Right renal pelvis (tissue), 4 donors: ENCODE measurements around the gene TMEM198. TPM values are rescaled to one million over a fixed set of nuclear protein-coding genes. Genes with fewer than 3 reads are reported as not detected.

Source experiments
- DNase-seq, 4 donors: peaks; one replicate each; pipeline ENCODE4 v3.0.0-alpha.2; 2013; ENCODE audit warnings: low read depth in 4 of 4, low spot score in 3 of 4, missing footprints in 1 of 4
- polyA plus RNA-seq, 4 donors: library from polyadenylated mRNA; unstranded; fragments of 120-200 nt; gene quantifications; one replicate each; pipeline ENCODE4 v1.2.1, GENCODE V29; 2013; ENCODE audit not compliant: insufficient read length in 4 of 4

Gene TMEM198, protein sequence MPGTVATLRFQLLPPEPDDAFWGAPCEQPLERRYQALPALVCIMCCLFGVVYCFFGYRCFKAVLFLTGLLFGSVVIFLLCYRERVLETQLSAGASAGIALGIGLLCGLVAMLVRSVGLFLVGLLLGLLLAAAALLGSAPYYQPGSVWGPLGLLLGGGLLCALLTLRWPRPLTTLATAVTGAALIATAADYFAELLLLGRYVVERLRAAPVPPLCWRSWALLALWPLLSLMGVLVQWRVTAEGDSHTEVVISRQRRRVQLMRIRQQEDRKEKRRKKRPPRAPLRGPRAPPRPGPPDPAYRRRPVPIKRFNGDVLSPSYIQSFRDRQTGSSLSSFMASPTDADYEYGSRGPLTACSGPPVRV
- polyA plus RNA-seq, result 1 to 10 TPM; 2.0 to 4.0 (median 2.8) TPM

DNA sequence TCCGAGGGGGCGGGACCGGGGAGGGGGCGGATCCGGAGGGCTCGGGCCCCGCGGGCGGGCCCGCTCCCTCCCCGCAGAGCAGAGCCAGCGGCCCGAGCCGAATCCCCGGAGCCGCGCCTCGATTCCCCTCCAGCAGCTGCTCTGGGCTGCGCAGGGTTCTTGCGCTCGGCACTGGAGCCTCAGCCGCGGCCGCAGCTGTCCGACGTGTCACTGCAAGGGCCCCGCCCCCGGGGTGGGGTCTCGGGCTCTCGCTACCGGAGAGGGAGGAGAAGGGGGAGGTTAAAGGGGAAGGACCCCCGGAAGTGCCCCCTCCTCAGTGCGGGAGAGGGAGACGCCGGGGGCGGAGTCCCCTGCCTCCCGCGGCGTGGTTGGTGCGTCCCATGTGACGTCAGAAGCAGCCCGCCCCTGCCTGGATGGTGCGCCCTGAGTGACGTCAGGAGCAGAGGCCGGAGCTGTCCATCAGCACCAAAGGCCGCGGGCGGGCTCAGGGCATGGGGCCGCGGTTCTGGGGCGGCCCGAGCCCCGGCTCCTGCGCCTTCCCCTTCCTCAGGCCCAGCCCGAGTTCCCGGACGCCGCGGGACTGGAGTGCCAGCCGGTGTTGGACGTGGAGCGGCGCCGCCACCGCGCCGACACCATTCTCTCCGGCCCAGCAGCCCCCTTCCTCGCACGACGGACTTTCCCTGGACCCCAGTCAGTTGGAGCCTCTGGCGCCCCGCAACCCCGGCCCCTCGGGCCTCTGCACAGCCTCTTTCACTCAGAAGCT lies at the start of gene TMEM198, which contains the start of gene CHPF:
Gene TMEM198 (plus strand): TSS at position 433 of the 763 bp plus-strand sequence. CDS start 700 bp downstream, outside the sequence.
Gene CHPF (minus strand): TSS at position 214 of the 763 bp plus-strand sequence. CDS start 271 bp downstream, outside the sequence.
- peak; percentile 94 to 98 (median 97) for DNase-seq

DNA sequence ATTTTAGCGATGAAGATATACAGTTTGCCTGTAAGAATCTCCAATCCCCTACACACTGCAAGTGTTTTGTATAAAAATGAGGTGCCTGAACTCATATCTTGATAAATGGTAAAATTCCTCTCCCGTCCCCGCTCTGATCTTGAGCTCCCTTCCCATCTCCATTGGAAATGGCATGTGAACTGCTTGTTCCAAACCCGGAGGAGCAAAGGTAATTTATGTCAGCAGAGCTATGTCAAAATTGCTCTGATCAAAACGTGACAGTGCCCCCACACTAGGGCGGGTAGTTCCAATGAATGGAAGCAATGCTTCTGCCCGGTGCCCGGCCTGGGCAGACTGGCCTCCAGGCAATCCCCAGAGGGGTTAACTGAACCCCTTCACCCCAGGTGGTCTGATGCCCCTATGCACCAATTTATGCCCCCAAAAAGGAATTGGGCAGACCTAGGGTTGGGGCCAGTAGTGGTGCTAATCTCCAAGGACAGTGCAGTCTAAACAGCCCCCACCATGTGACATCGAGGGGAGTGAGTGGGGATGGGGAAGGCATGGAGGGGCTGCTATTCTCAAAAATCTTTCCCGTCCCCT lies 48.8 kb upstream of the TMEM198 start:
- no peak for DNase-seq

DNA sequence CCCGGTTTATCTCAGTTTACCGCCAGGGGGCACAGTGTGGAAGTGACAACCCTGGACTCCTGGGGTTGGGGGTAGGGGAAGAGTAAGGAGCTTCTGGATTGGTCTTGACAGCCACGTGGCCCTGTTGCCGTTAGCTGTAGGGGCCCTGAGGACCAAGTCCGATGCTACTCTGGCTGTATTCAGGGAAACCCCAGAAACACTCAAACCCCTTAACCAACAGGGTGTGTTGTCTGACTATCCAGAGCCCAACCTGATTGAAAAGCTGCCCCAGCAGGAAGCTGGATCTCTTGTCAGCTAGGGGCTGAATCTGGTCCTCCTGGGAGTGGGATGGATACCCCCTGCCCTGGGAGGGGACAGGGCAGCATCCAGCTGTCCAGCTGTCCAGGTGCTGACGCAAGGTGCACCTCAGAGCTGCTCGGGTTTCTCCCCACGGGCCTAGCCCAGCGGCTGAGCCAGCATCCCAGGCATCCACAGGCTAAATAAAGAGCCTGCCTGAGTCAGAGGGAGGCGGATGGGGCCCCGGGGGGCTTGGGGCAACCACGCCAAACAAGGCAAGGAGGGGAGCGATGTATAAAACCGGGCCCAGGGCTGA lies 48.2 kb upstream of the TMEM198 start:
- no peak for DNase-seq

DNA sequence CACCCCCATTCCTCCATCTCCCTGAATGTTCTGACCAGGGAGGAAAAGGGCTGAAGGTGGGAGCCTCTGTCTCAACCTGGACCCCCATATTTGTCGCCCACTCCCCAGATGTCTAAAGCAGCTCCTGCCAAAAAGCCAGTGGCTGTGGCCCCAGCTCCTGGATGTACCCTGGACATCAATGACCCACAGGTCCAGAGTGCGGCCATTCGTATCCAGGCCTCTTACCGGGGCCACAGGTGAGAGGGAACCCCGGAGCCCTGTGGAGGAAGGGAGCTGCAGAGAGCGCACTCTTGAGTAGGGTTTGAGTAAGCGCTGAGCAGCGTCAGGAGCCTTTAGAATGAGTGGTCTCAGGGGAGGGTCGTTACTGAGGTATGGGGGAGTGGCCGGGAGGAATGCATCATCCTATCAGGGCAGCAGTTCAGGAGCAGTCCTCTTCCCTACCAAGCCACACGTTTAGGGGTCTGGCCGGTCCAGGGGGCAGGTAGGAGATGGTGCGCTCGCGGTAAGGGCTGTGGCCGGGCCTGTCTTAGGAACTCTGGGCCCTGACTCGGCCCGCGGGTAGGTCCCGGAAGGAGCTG lies 47.5 kb upstream of the TMEM198 start:
- DNase-seq, result no peak

DNA sequence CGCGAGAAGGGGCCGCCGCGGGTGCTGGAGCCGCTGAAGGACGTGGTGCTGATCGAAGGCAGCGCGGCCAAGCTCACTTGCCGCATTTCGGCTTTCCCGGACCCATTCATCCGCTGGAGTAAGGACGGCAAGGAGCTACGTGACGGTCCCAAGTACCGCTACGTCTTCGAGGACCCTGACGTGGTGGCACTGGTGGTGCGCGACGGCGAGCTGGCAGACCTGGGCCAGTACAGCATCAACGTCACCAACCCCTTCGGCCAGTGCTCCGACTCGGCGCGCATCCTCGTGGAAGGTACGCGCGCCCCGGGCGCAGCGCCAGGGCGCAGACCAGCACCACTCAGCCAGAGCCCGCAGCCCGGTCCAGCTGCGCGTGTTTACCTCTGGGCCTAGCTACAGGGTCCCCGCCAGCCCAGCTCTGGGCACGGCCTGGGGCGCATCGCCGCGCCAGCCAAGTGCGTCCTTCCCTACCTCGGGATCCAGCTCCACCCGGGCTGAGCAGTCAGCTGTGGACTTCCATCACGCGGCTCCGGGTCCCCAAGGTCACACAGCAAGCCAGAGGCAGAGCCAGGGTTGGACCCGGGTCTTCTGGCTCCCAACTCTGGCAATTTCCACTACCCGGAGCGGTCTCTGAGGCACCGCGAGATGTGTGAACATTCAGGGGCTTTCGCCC lies 46.9 kb upstream of the TMEM198 start:
- DNase-seq, result no peak

DNA sequence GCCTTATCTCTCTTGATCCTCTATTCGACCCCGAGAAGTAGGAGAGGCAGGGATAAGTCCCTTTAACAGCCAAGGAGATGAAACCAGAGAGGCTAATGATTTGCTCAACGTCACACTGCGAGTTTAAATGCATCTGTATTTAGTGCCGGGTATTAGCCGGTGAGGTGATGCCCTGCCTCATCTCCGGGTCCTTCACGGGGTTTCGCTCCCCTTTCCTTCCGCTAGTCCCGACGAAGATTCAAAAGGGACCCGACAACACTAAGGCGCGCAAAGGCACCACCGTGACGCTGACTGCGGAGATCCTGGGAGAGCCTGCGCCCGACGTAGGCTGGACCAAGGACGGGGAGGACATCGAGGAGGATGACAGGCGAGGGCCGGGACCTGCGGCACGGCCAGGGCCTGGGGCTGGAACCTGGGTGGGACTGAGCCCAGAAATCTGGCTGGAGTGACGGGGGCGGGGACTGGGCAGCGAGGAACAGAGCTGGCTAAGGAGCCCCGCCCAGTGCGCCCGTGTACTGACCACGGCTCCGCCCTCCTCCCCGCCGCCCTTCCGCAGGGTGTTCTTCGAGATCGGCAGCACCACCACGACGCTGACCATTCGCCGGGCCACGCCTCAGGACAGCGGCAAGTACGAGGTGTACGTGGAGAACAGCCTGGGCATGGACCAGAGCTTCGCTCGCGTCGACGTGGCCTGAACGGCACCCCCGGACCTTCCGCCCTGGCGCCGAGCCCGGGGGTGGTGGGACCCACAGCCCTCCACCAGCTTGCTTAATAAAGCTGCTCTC lies 46.1 kb upstream of the TMEM198 start:
- DNase-seq, result no peak

DNA sequence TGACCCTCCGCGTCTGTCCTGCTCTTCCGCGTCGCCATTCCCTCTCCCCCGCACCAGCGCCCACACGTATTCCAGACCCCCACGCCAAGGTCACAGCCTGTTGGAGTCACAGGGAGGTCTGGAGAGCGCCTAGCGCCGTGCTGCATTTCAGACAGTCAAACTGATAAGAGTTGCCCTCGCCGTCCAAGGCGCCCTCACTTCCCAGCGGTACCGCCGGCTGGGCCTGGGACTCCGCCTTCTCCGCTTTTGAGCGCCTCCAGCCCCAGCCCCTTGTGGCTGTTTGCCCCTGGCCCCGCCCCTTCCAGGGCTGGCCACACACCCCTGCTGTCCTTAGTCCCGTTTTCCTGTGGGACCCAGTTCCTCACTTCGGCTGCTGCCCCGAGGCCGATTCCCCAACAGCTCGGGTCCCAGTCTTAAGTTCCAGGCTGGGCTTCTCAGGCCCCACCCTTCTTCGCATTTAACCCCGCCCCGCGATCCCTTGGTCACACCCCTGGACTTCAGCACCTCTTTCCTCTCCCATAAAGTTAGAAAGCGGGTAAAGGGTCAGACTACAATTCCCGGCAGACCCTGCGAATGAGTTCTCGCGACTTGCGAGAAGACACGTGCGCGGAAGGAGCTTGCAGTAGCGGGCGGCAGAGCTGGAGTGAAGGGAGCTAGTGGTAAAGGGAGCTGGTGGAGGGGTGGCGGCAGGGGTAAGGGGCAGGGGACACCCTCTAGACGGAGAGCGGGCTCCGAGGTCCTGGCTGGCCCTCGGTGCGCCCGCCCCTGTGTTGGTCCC lies 45.4 kb upstream of the TMEM198 start, which contains the start of gene GMPPA:
Gene GMPPA (plus strand): TSS at position 612 of the 778 bp plus-strand sequence. CDS start 1,085 bp downstream, outside the sequence.
- peak; percentile 92 to 97 (median 96) for DNase-seq

DNA sequence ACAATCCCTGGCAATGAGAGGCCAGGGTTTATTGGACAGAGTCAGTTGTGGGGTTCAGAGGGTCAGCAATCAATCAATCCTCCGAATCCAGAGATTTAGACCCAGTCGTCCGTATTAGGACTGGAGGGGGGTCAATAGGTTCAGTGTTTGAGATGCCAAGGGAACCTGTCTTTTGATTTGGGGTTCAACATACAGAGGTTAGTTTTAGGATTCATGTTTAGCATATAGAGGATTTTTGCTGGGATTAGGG lies 44.8 kb upstream of the TMEM198 start:
- DNase-seq, result no peak

DNA sequence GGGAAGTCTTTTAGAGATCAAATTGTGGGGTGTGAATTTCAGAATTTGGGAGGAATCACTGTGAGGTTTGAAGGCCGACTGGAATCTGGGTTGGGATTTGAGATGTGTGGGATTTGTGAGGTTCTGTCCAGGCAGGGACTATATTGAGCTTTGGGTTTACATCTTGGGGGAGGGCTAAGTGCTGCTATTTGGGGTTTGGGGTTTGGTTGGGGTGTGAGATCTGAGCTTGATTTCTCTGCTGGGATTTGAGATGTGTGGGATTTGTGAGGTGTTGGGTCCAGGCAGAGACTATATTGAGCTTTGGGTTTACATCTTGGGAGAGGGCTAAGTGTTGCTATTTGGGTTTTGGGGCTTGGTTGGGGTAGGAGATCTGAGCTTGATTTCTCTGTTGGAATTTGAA lies 44.3 kb upstream of the TMEM198 start:
- no peak for DNase-seq

DNA sequence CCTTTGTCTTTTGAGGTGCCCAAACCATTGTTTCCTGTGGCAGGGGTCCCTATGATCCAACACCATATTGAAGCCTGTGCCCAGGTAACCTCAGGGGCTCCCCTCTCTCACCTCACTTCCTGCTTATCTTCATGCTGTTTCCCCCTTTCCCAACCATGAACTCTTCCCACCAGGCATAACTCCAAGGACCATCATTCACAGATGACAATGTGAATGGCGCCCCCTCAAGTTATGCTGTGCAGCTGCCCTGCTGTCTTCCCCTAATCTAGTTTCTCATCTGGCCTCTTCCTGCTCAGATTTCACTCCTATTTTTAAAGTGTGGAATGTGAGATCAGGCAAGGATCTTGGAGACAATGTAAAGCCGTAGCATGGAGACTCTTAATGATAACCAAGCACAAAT lies 43.7 kb upstream of the TMEM198 start:
- no peak for DNase-seq

DNA sequence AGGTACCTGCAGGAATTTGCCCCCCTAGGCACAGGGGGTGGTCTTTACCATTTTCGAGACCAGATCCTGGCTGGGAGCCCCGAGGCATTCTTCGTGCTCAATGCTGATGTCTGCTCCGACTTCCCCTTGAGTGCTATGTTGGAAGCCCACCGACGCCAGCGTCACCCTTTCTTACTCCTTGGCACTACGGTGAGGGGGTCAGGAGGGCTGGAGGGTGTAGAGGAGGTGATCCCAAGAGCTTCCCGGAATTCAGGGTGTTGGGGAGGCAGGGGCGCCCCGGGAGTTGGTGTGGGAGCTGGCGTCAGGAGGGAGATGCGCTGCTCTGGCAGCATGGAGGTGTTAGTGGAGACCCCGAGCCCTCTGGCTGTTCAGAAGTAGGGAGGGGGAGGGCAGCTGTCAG lies 42.0 kb upstream of the TMEM198 start:
- no peak for DNase-seq

DNA sequence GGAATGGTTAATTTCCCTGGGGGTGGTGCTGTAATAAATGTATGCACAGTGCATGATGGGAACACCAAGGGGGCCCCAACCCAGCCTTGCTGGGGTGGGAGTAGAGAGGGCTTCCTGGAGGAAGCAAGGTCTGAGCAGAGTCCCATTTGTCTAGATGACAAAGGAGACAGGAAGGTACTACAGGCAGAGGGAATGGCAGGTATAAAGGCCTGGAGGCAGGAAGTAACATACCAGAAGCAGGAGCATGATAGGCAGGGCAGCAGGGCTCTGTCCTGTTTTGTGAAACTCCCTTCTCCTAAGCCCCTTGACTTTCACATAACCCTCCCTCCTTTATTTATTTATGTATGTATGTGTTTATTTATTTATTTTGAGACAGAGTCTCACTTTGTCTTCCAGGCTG lies 41.2 kb upstream of the TMEM198 start:
- no peak for DNase-seq

DNA sequence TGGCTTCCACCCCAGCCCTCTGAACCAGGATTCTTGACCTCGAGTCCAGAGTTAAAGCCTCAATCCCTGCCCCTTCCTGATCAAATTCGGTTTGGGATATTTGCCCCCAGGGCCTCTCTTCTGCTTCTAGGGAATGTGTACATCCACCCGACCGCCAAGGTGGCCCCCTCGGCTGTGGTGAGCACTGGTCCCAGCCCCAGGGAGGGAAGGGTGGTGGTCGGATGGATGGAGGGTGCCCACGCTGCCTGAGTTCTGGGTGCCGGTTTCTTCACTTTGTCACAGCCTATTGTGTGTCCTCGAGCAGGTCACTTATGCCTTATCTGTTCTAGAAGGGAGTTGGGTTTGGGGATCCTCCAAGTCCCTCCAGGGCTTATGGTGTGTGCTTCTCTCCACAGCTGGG lies 38.2 kb upstream of the TMEM198 start:
- no peak for DNase-seq

DNA sequence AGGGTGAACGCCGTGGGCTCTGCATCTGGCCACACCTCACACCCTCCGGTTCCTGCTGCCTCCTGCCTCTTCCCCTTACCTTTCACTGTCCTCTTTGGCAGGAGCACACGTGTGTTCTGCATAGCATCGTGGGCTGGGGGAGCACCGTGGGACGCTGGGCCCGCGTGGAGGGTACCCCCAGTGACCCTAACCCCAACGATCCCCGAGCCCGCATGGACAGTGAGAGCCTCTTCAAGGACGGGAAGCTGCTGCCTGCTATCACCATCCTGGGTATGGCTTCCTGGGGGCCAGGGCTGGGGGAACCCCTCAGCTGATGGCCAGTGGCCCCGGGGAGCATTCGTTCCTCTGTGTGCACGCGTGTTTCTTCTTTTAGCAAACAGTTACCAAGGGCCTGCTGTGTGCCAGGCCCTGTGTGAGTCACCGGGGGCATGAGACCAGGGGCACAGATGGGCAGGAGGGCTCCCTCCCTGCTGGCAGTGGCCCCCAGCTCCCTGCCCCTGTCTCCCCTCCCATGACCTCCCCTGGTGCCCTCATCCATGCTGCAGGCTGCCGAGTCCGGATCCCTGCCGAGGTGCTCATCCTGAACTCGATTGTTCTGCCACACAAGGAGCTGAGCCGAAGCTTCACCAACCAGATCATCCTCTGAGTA lies 37.6 kb upstream of the TMEM198 start:
- DNase-seq, result no peak

DNA sequence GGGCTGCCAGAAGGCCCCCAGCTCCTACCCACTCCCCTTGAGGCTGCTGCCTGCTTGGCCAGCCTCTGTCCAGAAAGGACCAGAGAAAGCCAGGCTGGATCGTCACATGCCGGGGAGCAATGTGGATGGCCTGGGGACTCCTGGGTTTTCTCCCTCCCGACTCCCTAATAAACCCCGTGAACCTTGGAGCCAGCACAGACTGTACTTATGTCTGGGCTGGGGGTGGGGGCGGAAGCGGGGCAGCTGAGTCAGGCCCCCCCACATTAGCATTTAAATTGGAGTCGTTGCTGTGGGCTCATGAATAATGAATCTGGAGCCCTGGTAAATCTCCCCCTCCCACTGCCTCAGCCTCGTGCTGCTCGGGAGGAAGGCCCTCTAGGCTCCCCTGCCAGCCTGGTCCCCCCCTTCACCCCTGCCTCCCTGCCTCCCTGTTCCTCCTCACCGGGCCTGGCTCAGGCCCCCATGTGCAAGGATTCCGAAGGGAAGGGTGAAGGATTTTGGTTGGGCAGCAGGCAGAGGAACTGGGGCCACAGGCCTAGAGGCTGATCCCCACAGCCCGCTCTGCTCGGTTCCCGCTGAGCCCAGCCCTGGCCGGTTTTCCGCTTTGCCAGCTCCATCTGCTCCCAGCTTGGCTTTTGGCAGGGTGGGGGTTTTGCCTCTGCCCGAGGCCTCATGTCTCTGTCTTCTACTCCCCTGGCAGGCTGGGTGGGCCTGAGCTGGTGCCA lies 36.9 kb upstream of the TMEM198 start:
- no peak for DNase-seq

DNA sequence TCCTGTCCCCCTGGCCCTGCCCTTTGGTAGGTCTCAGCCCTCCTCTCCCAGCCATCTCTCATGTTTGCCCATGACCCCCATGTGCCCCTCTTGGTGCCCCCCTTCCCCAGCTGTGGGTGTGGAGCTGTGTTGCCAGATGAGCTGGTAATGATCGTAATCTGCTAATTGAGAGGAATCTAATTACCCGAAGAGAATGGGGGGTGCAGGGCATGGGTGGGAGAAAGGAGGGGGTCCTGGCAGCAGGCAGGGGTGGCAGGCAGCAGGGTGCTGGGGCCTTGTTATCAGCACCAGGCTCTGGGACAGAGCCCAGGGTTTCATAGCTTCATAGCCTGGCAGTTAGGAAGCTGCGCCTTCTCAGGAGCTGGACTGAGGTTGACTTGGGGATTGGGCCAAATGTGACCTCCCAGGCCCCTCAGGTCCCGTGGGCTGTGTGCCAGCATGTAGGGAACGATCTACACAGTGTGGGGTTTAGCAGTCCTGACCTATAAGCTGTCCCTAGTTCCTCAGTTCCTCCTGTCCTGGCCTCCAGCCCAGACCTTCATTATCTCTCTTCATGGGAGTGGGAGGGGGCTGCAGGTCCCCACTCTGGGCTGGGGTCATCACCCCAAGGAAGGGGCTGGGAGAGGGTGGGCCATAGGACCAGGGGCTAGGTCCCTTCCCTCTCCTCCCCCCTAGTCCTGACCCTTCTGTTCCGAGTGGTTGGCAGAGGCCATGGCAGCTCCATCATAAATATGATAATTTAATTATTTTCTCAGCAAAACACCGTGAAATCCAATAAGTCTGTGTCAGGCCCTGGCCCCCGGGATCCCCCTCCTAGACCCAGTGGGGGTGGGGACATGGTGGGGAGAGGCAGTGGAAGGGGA lies 36.0 kb upstream of the TMEM198 start:
- DNase-seq, result no peak

DNA sequence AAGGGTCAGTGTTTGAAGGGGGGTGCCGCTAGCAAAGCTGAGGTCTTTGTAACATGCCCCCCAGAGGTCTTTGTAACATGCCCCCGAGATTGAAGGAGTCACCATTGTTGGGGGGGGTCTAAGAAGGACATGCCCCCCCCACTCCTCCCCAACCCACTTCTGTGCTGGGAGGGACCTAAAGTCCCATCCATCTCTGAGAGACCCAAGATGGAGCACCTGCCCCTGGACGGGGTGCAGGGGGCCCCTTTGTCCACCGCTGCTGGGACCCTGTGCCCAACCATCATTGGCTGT lies 35.4 kb upstream of the TMEM198 start:
- DNase-seq, result no peak
